Measurements from ENCODE around the gene MYBPC1. TPM values are rescaled to one million over a fixed set of nuclear protein-coding genes. Genes with fewer than 3 reads are reported as not detected.

The MYBPC1 gene
- polyA plus RNA-seq, 1 of the 3 experiments (the other 2 are of a cell fraction): not detected

DNA sequence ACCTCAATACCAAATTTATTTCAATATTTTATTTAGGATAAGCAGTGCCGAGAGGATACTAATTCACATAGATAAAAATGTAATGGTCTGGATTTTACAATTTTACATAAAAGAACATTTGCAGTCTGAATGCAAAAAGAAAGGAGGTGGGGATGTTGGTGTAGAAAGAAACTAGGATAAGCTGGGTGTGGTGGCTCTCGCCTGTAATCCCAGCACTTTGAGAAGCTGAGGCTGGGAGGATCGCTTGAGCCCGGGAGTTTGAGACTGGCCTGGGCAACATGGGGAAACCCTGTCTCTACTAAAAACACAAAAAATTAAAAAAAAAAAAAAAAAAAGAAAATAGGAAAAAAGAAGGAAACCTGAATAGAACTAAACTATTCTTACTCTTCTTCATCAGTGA lies 127.6 kb downstream of the MYBPC1 start:
- H3F3A ChIP-seq (replicated peaks; ENCODE audit: insufficient read depth): no peaks in the 10 kb centered on the region
- no peak overlapping the region for H3K4me2 ChIP-seq
- no peaks in the 10 kb centered on the region for H3K79me2 ChIP-seq (ENCODE audit: insufficient read depth)
- CTCF ChIA-PET: no interaction called here
- no peaks in the 10 kb centered on the region for H3K9me2 ChIP-seq
- H3K27me3 ChIP-seq (ENCODE audit: insufficient read depth): no peaks in the 10 kb centered on the region
- no peak overlapping the region for H2AFZ ChIP-seq (ENCODE audit: low read depth)
- DNase-seq: no peak
- H3K9me3 ChIP-seq: no peaks in the 10 kb centered on the region
- POLR2A ChIA-PET: no interaction called here
- no peaks in the 10 kb centered on the region for H4K20me1 ChIP-seq (ENCODE audit: insufficient read depth)
- H3K4me1 ChIP-seq (ENCODE audit: control insufficient read depth in 1 of 2, insufficient read depth in 2 of 2, low read depth in 1 of 2, low read length in 1 of 2): no peaks in the 10 kb centered on the region
- H3K9ac ChIP-seq: no peak overlapping the region
- no peak overlapping the region for H3K27ac ChIP-seq (ENCODE audit: low read depth in 2 of 2, low read length in 1 of 2)
- H3K36me3 ChIP-seq (replicated peaks in 1 of 2; ENCODE audit: control insufficient read depth in 1 of 2, insufficient read depth in 2 of 2, low read length in 1 of 2): peaks cover 7 to 21% of the 10 kb centered on the region in 2 experiments
- no peak overlapping the region for H3K4me3 ChIP-seq (ENCODE audit: low read depth in 2 of 2, low read length in 1 of 2)
- WGBS (ENCODE audit: low lambda C conversion rate): 96% methylated on average over 4 of the region's 4 CpGs
- no peak for TF ChIP-seq NRF1 (IDR thresholded peaks at IDR 0.05; ENCODE audit: low read depth, low read length)
- TF ChIP-seq RXRA (IDR thresholded peaks at IDR 0.05; ENCODE audit: borderline replicate concordance, low read depth): no peak
- TF ChIP-seq TAF1 (IDR thresholded peaks at IDR 0.05; ENCODE audit: borderline replicate concordance, low read depth, low read length): no peak
- no peak for TF ChIP-seq EZH2phosphoT487 (IDR thresholded peaks at IDR 0.05; ENCODE audit: borderline replicate concordance, low read depth)
- TF ChIP-seq, protein P1, sequence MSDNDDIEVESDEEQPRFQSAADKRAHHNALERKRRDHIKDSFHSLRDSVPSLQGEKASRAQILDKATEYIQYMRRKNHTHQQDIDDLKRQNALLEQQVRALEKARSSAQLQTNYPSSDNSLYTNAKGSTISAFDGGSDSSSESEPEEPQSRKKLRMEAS (IDR thresholded peaks at IDR 0.05; ENCODE audit: low read depth): no peak
- no peak for TF ChIP-seq ZBTB33 (IDR thresholded peaks at IDR 0.05; ENCODE audit: borderline replicate concordance, low read depth)
- TF ChIP-seq, protein P2, sequence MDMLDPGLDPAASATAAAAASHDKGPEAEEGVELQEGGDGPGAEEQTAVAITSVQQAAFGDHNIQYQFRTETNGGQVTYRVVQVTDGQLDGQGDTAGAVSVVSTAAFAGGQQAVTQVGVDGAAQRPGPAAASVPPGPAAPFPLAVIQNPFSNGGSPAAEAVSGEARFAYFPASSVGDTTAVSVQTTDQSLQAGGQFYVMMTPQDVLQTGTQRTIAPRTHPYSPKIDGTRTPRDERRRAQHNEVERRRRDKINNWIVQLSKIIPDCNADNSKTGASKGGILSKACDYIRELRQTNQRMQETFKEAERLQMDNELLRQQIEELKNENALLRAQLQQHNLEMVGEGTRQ (IDR thresholded peaks at IDR 0.05; ENCODE audit: borderline replicate concordance, low read depth, low read length): no peak
- no peak for TF ChIP-seq JUND (IDR thresholded peaks at IDR 0.05)
- no peak for TF ChIP-seq SMC3 (IDR thresholded peaks at IDR 0.05; ENCODE audit: low read depth, low read length)
- TF ChIP-seq PBX3 (IDR thresholded peaks at IDR 0.05): no peak
- TF ChIP-seq, protein P3, sequence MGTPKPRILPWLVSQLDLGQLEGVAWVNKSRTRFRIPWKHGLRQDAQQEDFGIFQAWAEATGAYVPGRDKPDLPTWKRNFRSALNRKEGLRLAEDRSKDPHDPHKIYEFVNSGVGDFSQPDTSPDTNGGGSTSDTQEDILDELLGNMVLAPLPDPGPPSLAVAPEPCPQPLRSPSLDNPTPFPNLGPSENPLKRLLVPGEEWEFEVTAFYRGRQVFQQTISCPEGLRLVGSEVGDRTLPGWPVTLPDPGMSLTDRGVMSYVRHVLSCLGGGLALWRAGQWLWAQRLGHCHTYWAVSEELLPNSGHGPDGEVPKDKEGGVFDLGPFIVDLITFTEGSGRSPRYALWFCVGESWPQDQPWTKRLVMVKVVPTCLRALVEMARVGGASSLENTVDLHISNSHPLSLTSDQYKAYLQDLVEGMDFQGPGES (IDR thresholded peaks at IDR 0.05; ENCODE audit: low read depth, low read length): no peak
- TF ChIP-seq, protein P4, sequence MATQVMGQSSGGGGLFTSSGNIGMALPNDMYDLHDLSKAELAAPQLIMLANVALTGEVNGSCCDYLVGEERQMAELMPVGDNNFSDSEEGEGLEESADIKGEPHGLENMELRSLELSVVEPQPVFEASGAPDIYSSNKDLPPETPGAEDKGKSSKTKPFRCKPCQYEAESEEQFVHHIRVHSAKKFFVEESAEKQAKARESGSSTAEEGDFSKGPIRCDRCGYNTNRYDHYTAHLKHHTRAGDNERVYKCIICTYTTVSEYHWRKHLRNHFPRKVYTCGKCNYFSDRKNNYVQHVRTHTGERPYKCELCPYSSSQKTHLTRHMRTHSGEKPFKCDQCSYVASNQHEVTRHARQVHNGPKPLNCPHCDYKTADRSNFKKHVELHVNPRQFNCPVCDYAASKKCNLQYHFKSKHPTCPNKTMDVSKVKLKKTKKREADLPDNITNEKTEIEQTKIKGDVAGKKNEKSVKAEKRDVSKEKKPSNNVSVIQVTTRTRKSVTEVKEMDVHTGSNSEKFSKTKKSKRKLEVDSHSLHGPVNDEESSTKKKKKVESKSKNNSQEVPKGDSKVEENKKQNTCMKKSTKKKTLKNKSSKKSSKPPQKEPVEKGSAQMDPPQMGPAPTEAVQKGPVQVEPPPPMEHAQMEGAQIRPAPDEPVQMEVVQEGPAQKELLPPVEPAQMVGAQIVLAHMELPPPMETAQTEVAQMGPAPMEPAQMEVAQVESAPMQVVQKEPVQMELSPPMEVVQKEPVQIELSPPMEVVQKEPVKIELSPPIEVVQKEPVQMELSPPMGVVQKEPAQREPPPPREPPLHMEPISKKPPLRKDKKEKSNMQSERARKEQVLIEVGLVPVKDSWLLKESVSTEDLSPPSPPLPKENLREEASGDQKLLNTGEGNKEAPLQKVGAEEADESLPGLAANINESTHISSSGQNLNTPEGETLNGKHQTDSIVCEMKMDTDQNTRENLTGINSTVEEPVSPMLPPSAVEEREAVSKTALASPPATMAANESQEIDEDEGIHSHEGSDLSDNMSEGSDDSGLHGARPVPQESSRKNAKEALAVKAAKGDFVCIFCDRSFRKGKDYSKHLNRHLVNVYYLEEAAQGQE (IDR thresholded peaks at IDR 0.05; ENCODE audit: low read depth, low read length): no peak
- no peak for TF ChIP-seq FOXJ3 (CRISPR knock-in tag; IDR thresholded peaks at IDR 0.05)
- TF ChIP-seq MXI1 (IDR thresholded peaks at IDR 0.05; ENCODE audit: low read depth, low read length): no peak
- TF ChIP-seq GATA2 (CRISPR knock-in tag; IDR thresholded peaks at IDR 0.05): no peak

Data from SK-N-SH (cell line).